PC-3 (cell line): ENCODE data around the gene ROCK2. TPM values are rescaled to one million over a fixed set of nuclear protein-coding genes. Genes with fewer than 3 reads are reported as not detected.
A peak's percentile ranks its signal among the peaks of the same experiment; 100 is the strongest.

Source experiments
- ATAC-seq: fragments of 200-7000 bp; cut with Tn5 transposase; 2 replicates; pipeline ENCODE4 v1.9.1; 2020; ENCODE audit warnings: mild to moderate bottlenecking, moderate library complexity
- BruUV-seq: library from RNA; stranded (reverse); fragments of 400-500 nt; replicated peaks from 2 replicates; lab custom pipeline; 2021; lab: Mats Ljungman, UMichigan
- CTCF ChIA-PET: fragments of 300-600 bp; sonication (Branson Sonifier 250); formaldehyde crosslinking; loops from one replicate; lab custom pipeline; 2022; ENCODE audit warnings: antibody characterized with exemption; lab: Charles Lee
- POLR2A ChIA-PET: fragments of 300-600 bp; sonication (Branson Sonifier 250); formaldehyde crosslinking; loops from one replicate; lab custom pipeline; 2022; ENCODE audit warnings: antibody characterized with exemption; ENCODE audit not compliant: unreplicated experiment; lab: Charles Lee
- DNase-seq: peaks from one replicate; pipeline ENCODE4 v3.0.0-alpha.2; 2015
- H2AFZ ChIP-seq: fragments of 300-600 bp; sonication (generic); 2 replicates; pipeline ENCODE4 v1.6.0; 2016; ENCODE audit warnings: antibody characterized with exemption, low read length
- H3F3A ChIP-seq: fragments of 300-600 bp; sonication (generic); one replicate; pipeline ENCODE4 v1.6.0; 2017; ENCODE audit warnings: antibody characterized with exemption, low read length, control low read depth, mild to moderate bottlenecking; ENCODE audit not compliant: unreplicated experiment
- H3K27ac ChIP-seq: fragments of 300-600 bp; sonication (generic); 2 replicates; pipeline ENCODE4 v1.5.1; 2016; ENCODE audit warnings: mild to moderate bottlenecking, low read length
- H3K27me3 ChIP-seq: fragments of 300-600 bp; sonication (generic); 2 replicates; pipeline ENCODE4 v1.6.1; 2016; ENCODE audit warnings: low read length, mixed read lengths
- H3K36me3 ChIP-seq: fragments of 300-600 bp; sonication (generic); 2 replicates; pipeline ENCODE4 v1.6.1; 2016; ENCODE audit warnings: low read depth, mixed run types, low read length, mixed read lengths
- H3K4me1 ChIP-seq: fragments of 300-600 bp; sonication (generic); 2 replicates; pipeline ENCODE4 v1.5.1; 2016; ENCODE audit warnings: low read length; ENCODE audit not compliant: insufficient read depth
- H3K4me2 ChIP-seq: fragments of 300-600 bp; sonication (generic); 2 replicates; pipeline ENCODE4 v1.6.0; 2016; ENCODE audit warnings: low read length
- H3K4me3 ChIP-seq: fragments of 300-600 bp; sonication (generic); 2 replicates; pipeline ENCODE4 v1.5.1; 2016; ENCODE audit warnings: mild to moderate bottlenecking, low read length, mixed read lengths
- H3K79me2 ChIP-seq: fragments of 300-600 bp; sonication (generic); 2 replicates; pipeline ENCODE4 v1.6.1; 2017; ENCODE audit warnings: low read length, mixed read lengths
- H3K9ac ChIP-seq: fragments of 300-600 bp; sonication (generic); 2 replicates; pipeline ENCODE4 v1.6.0; 2016; ENCODE audit warnings: mild to moderate bottlenecking, low read length
- H3K9me2 ChIP-seq: fragments of 300-600 bp; sonication (generic); replicated peaks from 2 replicates; pipeline ENCODE4 v1.6.1; 2016; ENCODE audit warnings: mixed run types, low read length, mixed read lengths
- H3K9me3 ChIP-seq: fragments of 300-600 bp; sonication (generic); 2 replicates; pipeline ENCODE4 v1.6.1; 2016; ENCODE audit warnings: low read length, mixed read lengths
- H4K20me1 ChIP-seq: fragments of 300-600 bp; sonication (generic); 2 replicates; pipeline ENCODE4 v1.6.1; 2016; ENCODE audit warnings: low read length, mixed read lengths
- CTCF ChIP-seq: fragments of 300-600 bp; sonication (generic); conservative IDR thresholded peaks from 2 replicates; pipeline ENCODE4 v1.5.1; 2017; ENCODE audit warnings: antibody characterized with exemption, low read depth, mild to moderate bottlenecking, low read length
- EZH2 ChIP-seq: fragments of 300-600 bp; sonication (generic); IDR thresholded peaks from one replicate; pipeline ENCODE4 v1.6.1; 2017; ENCODE audit warnings: antibody characterized with exemption, mild to moderate bottlenecking, low read length; ENCODE audit not compliant: unreplicated experiment
- EZH2phosphoT487 ChIP-seq: fragments of 300-600 bp; sonication (generic); IDR thresholded peaks from 2 replicates; pipeline ENCODE4 v1.6.1; 2018; ENCODE audit warnings: mild to moderate bottlenecking, antibody characterized with exemption, low read length, borderline replicate concordance
- intact Hi-C: fragments of 100-400 bp; cut with micrococcal nuclease; formaldehyde crosslinking; loops from 2 replicates; pipeline ENCODE4 v1.9.0; 2023
- total RNA-seq: library from RNA; depleted of rRNA; stranded (reverse); fragments of >200 nt; gene quantifications from 2 replicates; pipeline ENCODE4 v1.2.3, GENCODE V29; 2014

ROCK2 gene
- total RNA-seq, 1 experiment from 2014 or later: 35.3 TPM

GRCh38 chr2:11373096-11373495 lies 28.7 kb upstream of the ROCK2 start:
- Histone ChIP-seq H3K36me3 (no peaks in the 10 kb centered on the region), H3K9me2 (no peaks in the 10 kb centered on the region), H3K27ac (peak overlapping the region; percentile 94), H3K9me3 (no peaks in the 10 kb centered on the region), H3K9ac (no peak overlapping the region), H3K4me2 (peak overlapping the region; percentile 87), H3K4me3 (peak overlapping the region; percentile 17; the same call in 1 of the 2 replicates), H3K4me1 (peaks cover 52% of the 10 kb centered on the region), H3K79me2 (no peaks in the 10 kb centered on the region), H4K20me1 (no peaks in the 10 kb centered on the region), H3F3A (no peaks in the 10 kb centered on the region), H3K27me3 (no peaks in the 10 kb centered on the region), H2AFZ (no peak overlapping the region)
- ChIA-PET POLR2A (interaction anchor here (0.6 kb wide), 1 partner anchor 25 kb away, joined by 3 read pairs; no protein-coding TSS in a partner anchor), CTCF (no interaction called here)
- BruUV-seq: no TSS peak
- ATAC-seq: 0 out of 2 replicates have a peak, but pooled peaks have one; percentile 1
- intact Hi-C loops: no loop called here
- TF ChIP-seq EZH2: no peak
- no peak for TF ChIP-seq CTCF
- no peak for TF ChIP-seq EZH2phosphoT487
- peak; percentile 67 for DNase-seq

DNA sequence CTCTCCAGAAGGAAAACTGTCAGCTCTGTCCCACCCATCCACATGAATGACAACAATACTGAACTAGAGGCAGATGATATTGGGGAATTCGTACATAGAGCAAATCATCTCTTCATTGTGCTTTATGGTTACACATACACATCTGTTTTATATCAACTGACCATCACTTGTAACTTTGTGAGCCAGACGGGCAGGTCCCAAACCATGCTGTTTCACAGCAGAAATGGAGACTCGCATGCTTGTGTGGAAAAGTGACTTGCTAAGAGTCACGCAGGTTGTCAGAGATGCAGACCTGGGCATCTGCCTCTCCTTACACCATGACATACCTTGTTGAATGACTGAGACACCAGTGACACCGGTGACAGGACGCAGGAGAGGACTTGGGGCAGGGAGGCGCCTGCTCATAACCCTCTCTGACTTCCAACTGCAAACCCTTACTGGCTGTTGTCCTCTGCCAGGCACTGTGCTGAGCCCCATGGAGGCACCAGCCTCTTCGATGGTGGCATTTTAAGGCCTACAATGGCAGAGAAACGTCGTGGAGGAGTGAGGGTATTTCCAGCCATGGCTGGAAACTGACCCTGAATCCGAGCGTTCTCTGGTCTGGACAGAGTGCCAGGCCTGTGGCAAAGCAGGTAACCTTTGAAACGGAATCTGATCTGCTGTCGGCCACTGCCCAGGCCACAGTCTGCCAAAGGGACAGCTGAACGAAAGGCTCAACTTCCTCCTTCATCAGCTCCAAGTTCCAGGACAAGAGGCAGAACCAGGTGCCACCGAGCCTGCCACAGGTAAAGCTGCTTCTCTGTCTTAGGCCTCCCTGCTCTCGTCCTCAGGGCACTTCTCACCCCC lies 26.9 kb upstream of the ROCK2 start:
- no peak overlapping the region for H3K9ac ChIP-seq
- H3F3A ChIP-seq: no peaks in the 10 kb centered on the region
- H3K9me3 ChIP-seq: no peaks in the 10 kb centered on the region
- BruUV-seq: no TSS peak
- H3K79me2 ChIP-seq: no peaks in the 10 kb centered on the region
- H3K27me3 ChIP-seq: no peaks in the 10 kb centered on the region
- H3K4me3 ChIP-seq: no peak overlapping the region
- TF ChIP-seq EZH2: no peak
- TF ChIP-seq EZH2phosphoT487: no peak
- TF ChIP-seq CTCF: no peak
- no peaks in the 10 kb centered on the region for H3K36me3 ChIP-seq
- ChIA-PET CTCF (no interaction called here), POLR2A (no interaction called here)
- H4K20me1 ChIP-seq: no peaks in the 10 kb centered on the region
- peaks cover 52% of the 10 kb centered on the region for H3K4me1 ChIP-seq
- H3K4me2 ChIP-seq: peak overlapping the region; percentile 37
- ATAC-seq: no peak
- no peak for DNase-seq
- no peak overlapping the region for H2AFZ ChIP-seq
- intact Hi-C loops: no loop called here
- H3K9me2 ChIP-seq: no peaks in the 10 kb centered on the region
- peak overlapping the region; percentile 41 for H3K27ac ChIP-seq
